SHP77 (cell line): Measurements from ENCODE around the gene PPIA.
A peak's percentile ranks its signal among the peaks of the same experiment; 100 is the strongest.
"Not testable (repeated sequence)": the region's sequence is repeated elsewhere in the genome, so short reads cannot be mapped to it uniquely, and the experiment has no call there.

Experiments
- DNase-seq, 2 experiments: peaks; one replicate each; lab custom pipeline; 2025; lab: John Stamatoyannopoulos, UW

Gene PPIA

DNA sequence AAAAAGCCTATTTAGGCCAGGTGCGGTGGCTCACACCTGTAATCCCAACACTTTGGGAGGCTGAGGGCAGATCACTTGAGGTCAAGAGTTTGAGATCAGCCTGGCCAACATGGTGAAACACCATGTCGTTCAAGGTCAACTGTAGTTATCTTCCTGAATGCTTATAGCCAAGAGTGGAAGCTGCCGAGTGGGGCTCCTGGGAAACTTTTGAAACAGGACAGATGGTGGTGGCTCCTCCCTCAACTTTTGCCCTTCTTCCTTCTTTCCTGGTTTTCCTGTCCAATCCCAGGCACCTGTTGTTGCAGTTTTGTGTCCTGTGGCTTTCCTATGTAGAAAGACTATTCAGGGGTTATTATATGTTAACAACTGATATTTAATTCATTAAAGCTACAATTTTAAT lies 8.7 kb upstream of the PPIA start:
- DNase-seq: no peak

DNA sequence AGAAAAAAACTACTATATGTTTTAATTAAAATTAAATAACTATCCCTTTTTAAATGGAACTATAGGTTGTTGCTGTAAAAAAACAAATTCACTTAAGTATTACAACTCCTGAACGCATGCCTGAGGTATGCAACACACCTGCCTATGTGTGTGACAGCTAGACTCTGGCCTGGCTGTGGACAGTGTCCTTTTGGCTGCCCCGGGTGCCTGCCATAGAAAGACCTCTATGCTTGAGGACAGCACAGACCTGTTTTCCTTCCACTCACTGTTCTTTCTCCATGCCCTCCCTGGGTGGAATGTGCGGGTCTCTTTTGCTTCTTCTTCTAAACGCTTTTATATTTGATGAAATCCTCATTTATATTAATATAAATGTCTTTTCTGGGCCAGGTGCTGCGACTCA lies 6.5 kb upstream of the PPIA start:
- no peak for DNase-seq

- DNase-seq: no peak
Measured at GRCh38 chr7:44791278-44792219, 4.9 kb upstream of the PPIA start.

DNA sequence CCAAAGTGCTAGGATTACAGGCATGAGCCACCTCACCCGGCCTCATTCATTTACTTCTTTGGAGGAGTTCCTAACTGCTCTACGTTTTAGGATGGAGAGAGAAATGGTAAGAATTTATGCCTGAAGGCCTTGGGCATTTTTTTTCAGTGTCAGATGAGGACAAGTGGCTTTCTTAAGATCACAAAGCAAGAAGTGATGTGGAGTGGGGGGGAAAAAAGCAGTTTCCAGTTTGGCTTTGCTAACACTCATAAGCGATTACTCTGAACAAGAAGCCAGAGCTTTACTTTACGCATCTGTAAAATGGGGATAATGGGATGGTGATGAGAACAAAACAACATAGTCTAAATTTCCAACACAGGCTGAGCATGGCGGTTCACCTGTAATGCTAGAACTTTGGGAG lies 2.6 kb upstream of the PPIA start:
- DNase-seq: no peak

GRCh38 chr7:44794331-44794730 lies 2.1 kb upstream of the PPIA start:
- DNase-seq: no peak

GRCh38 chr7:44796034-44796503 lies 412 bp upstream of the PPIA start:
- peak; percentile 88 to 90 for DNase-seq

- peak; percentile 75 to 77 for DNase-seq
Measured at GRCh38 chr7:44797329-44798258, 1.1 kb downstream of the PPIA start.

GRCh38 chr7:44798649-44799305 lies 2.3 kb downstream of the PPIA start:
- DNase-seq: no peak

DNA sequence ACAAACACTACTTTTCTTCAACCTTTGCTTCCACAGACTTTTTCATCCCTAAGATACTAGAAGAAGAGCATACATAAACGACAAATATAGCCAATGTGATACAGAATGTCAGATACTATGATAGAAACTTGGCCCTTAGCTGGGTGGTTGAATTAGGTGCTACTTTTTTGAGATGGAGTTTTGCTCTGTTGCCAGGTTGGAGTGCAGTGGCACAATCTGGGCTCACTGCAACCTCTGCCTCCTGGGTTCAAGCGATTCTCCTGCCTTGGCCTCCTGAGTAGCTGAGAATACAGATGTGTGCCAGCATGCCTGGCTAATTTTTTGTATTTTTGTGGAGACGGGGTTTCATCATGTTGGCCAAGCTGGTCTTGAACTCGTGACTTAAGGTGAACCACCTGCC lies 3.5 kb downstream of the PPIA start:
- DNase-seq: no peak

GRCh38 chr7:44801890-44802289 lies 5.4 kb downstream of the PPIA start:
- DNase-seq: no peak

GRCh38 chr7:44802418-44803025 lies 6.0 kb downstream of the PPIA start:
- no peak for DNase-seq

GRCh38 chr7:44803828-44804519 lies 7.5 kb downstream of the PPIA start:
- DNase-seq: not testable (repeated sequence)

DNA sequence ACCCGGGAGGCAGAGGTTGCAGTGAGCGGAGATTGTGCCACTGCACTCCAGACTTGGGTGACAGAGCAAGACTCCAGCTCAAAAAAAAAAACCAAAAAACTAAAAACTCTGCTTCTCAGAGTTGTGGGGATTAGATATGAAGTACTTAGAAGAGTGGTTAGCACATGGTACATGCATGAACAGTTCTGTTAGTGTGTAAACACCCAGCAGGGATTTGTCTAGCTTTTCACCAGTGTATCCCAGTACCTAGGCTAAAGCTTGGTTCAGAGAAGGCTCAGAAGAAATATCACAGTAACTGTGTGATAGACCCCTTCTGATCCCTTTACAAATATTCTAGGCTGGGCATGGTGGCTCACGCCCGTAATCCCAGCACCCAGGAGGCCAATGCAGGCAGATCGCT lies 9.5 kb downstream of the PPIA start:
- no peak for DNase-seq

GRCh38 chr7:44808914-44809393 lies 12.5 kb downstream of the PPIA start:
- no peak for DNase-seq

- DNase-seq: no peak
Measured at GRCh38 chr7:44811093-44811492, 14.6 kb downstream of the PPIA start.

DNA sequence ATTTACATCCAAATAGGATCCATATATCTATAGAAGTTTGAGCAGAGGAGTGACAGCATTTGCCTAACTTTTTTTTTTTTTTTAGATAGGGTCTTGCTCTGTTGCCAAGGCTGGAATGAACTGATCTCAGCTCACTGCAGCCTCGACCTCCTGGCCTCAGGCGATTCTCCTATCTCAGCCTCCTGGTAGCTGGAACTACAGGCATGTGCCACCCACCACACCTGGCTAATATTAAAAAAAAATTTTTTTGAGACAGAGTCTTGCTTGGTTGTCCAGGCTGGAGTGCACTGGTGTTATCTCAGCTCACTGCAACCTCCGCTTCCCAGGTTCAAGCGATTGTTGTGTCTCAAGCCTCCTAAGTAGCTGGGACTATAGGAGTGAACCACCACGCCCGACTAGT lies 15.1 kb downstream of the PPIA start:
- no peak for DNase-seq

- DNase-seq: no peak
Measured at GRCh38 chr7:44814919-44815318, 18.4 kb downstream of the PPIA start.

- DNase-seq: no peak
Measured at GRCh38 chr7:44819292-44819691, 22.8 kb downstream of the PPIA start.

DNA sequence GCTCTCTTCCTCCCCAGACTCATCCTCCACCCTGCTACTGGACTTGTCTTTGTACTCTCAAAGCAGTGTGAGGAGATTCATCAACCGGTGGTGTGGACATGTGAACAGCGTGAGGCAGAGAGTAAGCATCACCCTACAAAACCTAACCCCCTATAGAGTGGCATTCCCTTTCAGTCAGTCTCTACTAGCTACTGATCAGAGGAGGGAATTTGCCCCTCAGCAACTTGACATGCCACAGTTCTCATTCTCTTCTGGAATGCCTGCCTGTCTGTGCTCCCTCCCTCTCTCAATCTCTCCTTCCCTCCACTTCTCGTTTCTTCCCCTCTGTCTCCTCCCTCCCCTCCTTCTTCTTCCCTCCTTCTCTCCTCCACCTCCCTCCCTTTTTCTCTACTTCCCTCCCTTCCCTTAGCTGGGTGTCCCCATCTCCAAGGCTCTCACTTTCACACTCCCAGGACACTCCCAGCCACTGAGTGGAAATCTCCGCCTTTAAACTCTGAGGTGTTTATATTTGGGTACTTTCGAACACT lies 26.8 kb downstream of the PPIA start:
- no peak for DNase-seq

DNA sequence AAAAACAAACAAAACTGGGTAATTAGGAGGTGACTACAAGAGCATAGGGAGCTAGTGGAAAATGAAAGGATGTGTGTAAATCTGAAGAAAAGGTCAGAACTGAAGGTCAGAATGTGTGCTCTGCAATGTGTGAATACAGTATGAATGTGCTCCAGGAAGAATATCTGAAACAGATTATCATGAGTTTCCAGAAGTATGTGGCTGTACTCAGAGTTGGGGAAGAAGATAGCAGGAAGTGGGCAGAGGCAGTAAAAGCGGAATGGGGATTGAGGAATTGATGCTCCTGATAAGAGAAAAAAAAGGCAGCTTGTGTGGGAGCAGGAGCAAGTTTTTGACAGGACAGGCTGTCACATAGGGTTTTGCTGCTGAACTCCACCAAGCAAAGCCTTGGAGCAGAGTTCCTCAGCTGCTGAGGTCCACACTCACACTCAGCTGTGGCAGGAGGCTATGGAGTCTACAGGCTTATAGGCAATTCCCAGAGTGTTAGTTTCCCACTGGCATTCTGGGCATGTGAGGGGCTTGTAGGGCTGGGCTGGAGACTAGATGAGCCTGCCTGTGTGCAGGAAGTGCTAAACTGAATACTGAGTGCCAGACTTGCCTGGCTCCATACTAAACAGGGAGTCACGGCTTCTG lies 28.5 kb downstream of the PPIA start:
- no peak for DNase-seq
